Right lobe of liver (tissue), 6 donors: ENCODE data around the gene CA6. TPM values are rescaled to one million over a fixed set of nuclear protein-coding genes. Genes with fewer than 3 reads are reported as not detected.
"Not testable (repeated sequence)": the region's sequence is repeated elsewhere in the genome, so short reads cannot be mapped to it uniquely, and the experiment has no call there.

ENCODE experiments used
- ATAC-seq, 4 donors: fragments of 200-7000 bp; cut with Tn5 transposase; one replicate each; pipeline ENCODE4 v1.9.1; 2020; ENCODE audit warnings: mild to moderate bottlenecking in 4 of 4, moderate library complexity in 4 of 4
- DNase-seq, 3 donors: peaks; one replicate each; pipeline ENCODE4 v3.0.0-alpha.2; 2020
- H3K27ac ChIP-seq, 3 donors: fragments of 200-600 bp; one replicate each; pipeline ENCODE4 v1.8.0; 2022
- H3K27me3 ChIP-seq, 2 donors: fragments of 200-600 bp; one replicate each; pipeline ENCODE4 v1.8.0; 2022
- H3K36me3 ChIP-seq, 4 donors: fragments of 200-600 bp; sonication (generic) in 1 of 4; one replicate each; pipeline versions ENCODE4 v1.5.1 to v1.8.0; 2017 to 2022; ENCODE audit warnings: control low read depth in 1 of 4
- H3K4me1 ChIP-seq, 4 donors: fragments of 200-600 bp; sonication (generic) in 1 of 4; one replicate each; pipeline versions ENCODE4 v1.5.1 to v1.8.0; 2017 to 2022; ENCODE audit warnings: control low read depth in 1 of 4
- H3K4me3 ChIP-seq, 3 donors: fragments of 200-600 bp; one replicate each; pipeline ENCODE4 v1.8.0; 2022
- H3K9me3 ChIP-seq, 4 donors: fragments of 200-600 bp; sonication (generic) in 1 of 4; one replicate each; pipeline versions ENCODE4 v1.5.1 to v1.8.0; 2017 to 2022; ENCODE audit warnings: control low read depth in 1 of 4
- POLR2A ChIP-seq: fragments of 450-650 bp; IDR thresholded peaks from one replicate; pipeline ENCODE4 v1.6.1; 2017; ENCODE audit warnings: antibody characterized with exemption, mild to moderate bottlenecking
- whole genome bisulfite sequencing: methylation state at CpG from one replicate; pipeline ENCODE4 v1.1.6; 2018; ENCODE audit warnings: low coverage, low lambda C conversion rate; ENCODE audit not compliant: insufficient coverage; ENCODE audit errors: missing lambda C conversion rate; 5-methylcytosine and 5-hydroxymethylcytosine counted together
- intact Hi-C, 2 donors: fragments of 100-400 bp; cut with DNase I; formaldehyde crosslinking; loops; one replicate each; pipeline versions ENCODE4 v1.11.2 to v1.14.1; 2022
- total RNA-seq, 6 experiments: library from RNA; depleted of rRNA in 2 of 6; stranded (reverse); fragments of >200 nt in 2 of 6; fragmentation: NEBNext Ultra II Directional in 3 of 6; extraction: Animal tissue kit (Norgen Biotek cat#: 25700) in 3 of 6; gene quantifications; one replicate each; pipeline versions ENCODE4 v1.1.0 to v1.2.4, GENCODE V29; 2016 to 2023
- TF ChIP-seq, protein P1 (sequence below), 4 donors: fragments of 200-600 bp in 3 of 4; fragments of 450-650 bp in 1 of 4; IDR thresholded peaks; one replicate each; pipeline versions ENCODE4 v1.5.1 to v1.8.0; 2016 to 2022; ENCODE audit warnings: antibody characterized with exemption in 4 of 4, mild to moderate bottlenecking in 2 of 4
- donor health status: DM: no; HTN: yes; CAD: no.
- donor health status: DM: no; HTN: no; CAD: no.
- donor health status: DM: no; HTN: no; CAD: no.
- donor health status: DM: no; HTN: yes; CAD: no.
- donor health status: DM: no; HTN: yes; CAD: no.

CA6 gene
- total RNA-seq, 6 experiments from 2014 or later: not detected

DNA sequence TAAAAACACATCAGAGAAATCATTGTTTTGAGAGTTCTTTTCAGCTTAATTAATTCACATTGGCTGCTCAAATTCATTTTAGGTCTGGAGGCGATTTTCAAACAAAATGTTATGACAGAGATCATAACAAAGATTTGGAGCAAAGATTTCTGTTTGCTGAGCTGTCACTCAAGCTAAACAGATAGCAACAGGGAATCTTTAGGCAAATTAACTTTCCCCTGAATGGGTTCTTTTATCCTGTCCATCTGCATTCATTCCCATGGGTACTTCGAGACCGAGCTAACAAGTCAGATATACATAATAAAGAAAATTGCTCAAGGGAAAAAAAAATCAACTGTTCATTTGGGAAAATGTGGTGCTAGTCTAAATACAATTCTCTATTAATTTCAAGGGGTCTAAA is 30.2 kb upstream of the CA6 start:
- intact Hi-C loops: no loop called here
- 44% methylated on average over 3 of the region's 3 CpGs for WGBS
- TF ChIP-seq POLR2A: no peak
- TF ChIP-seq, protein P1, sequence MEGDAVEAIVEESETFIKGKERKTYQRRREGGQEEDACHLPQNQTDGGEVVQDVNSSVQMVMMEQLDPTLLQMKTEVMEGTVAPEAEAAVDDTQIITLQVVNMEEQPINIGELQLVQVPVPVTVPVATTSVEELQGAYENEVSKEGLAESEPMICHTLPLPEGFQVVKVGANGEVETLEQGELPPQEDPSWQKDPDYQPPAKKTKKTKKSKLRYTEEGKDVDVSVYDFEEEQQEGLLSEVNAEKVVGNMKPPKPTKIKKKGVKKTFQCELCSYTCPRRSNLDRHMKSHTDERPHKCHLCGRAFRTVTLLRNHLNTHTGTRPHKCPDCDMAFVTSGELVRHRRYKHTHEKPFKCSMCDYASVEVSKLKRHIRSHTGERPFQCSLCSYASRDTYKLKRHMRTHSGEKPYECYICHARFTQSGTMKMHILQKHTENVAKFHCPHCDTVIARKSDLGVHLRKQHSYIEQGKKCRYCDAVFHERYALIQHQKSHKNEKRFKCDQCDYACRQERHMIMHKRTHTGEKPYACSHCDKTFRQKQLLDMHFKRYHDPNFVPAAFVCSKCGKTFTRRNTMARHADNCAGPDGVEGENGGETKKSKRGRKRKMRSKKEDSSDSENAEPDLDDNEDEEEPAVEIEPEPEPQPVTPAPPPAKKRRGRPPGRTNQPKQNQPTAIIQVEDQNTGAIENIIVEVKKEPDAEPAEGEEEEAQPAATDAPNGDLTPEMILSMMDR (IDR thresholded peaks at IDR 0.05): no peak

GRCh38 chr1:8917536-8917935 is 28.1 kb upstream of the CA6 start:
- DNase-seq, H3K4me3 ChIP-seq, intact Hi-C loops, H3K27ac ChIP-seq, H3K27me3 ChIP-seq, H3K4me1 ChIP-seq, H3K9me3 ChIP-seq, H3K36me3 ChIP-seq, ATAC-seq: not testable (repeated sequence)
- 65% methylated on average over 10 of the region's 10 CpGs for WGBS

More for the DNA sequence above, 30.2 kb upstream of the CA6 start:
- ATAC-seq: no peak
- Histone ChIP-seq H3K4me3 (no peak overlapping the region), H3K27ac (no peak overlapping the region), H3K9me3 (no peaks in the 10 kb centered on the region), H3K36me3 (no peaks in the 10 kb centered on the region), H3K27me3 (no peaks in the 10 kb centered on the region), H3K4me1 (no peaks in the 10 kb centered on the region)
- DNase-seq: no peak

- no peak for DNase-seq
- Histone ChIP-seq H3K4me3 (no peak overlapping the region), H3K27me3 (no peaks in the 10 kb centered on the region), H3K4me1 (no peaks in the 10 kb centered on the region), H3K27ac (no peak overlapping the region), H3K36me3 (no peaks in the 10 kb centered on the region), H3K9me3 (no peaks in the 10 kb centered on the region)
- TF ChIP-seq POLR2A: no peak
- TF ChIP-seq, protein P1 (IDR thresholded peaks at IDR 0.05): no peak
- WGBS: 80% methylated on average over 3 of the region's 9 CpGs
- ATAC-seq: no peak
- intact Hi-C loops: loop anchor here (5.0 to 10.0 kb wide), 3 partner anchors 52 to 262 kb away; no protein-coding TSS in a partner anchor
These were observed 22.7 kb upstream of the CA6 start for GRCh38 chr1:8922962-8923361.

DNA sequence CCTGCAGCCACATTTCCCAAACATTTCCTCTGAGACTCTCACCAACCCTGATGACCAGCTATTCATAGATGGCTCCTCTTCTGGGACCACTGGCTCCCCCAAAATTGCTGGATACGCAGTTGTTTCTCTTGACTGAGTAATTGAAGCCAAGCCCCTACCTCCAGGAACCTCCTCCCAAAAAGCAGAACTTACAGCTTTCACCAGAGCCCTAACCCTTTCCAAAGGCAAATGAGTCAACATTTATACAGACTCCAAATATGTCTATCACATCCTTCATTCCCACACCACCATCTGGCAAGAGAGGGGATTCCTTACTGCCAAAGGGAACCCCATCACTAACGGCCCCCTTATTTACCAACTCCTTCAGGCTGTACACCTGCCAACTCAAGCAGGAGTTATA is 20.3 kb upstream of the CA6 start:
- no peaks in the 10 kb centered on the region for H3K4me1 ChIP-seq
- WGBS: 27% methylated on average over 2 of the region's 2 CpGs
- ATAC-seq (no peak), DNase-seq (no peak)
- H3K4me3 ChIP-seq: no peak overlapping the region
- TF ChIP-seq, protein P1 (IDR thresholded peaks at IDR 0.05): no peak
- no peak for TF ChIP-seq POLR2A
- H3K27me3 ChIP-seq: no peaks in the 10 kb centered on the region
- intact Hi-C loops: loop anchor here (10.0 kb wide), 2 partner anchors 49 to 259 kb away; no protein-coding TSS in a partner anchor
- H3K36me3 ChIP-seq: no peaks in the 10 kb centered on the region
- H3K27ac ChIP-seq: no peak overlapping the region
- no peaks in the 10 kb centered on the region for H3K9me3 ChIP-seq

DNA sequence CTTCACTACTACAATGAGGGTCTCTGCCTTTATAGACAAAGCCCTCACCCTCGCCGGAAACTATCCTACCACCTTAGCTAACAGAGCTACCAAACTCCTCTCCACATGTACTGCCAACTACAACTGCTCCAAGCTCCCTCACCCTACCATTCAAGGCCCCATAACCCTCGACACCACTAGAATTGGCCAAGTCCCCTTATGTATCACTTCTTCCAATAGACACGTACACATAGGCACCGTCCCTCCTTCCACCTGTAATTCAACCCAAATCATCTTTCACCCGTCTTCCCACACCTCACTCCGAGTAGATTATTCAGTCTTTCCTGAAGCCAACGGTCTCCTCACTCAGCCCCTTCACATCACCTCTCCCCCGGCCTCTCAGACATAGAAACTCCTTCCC is 19.7 kb upstream of the CA6 start:
- Histone ChIP-seq H3K9me3 (no peaks in the 10 kb centered on the region), H3K4me1 (no peaks in the 10 kb centered on the region), H3K4me3 (no peak overlapping the region), H3K27ac (no peak overlapping the region), H3K27me3 (no peaks in the 10 kb centered on the region), H3K36me3 (no peaks in the 10 kb centered on the region)
- TF ChIP-seq, protein P1 (IDR thresholded peaks at IDR 0.05): no peak
- no peak for TF ChIP-seq POLR2A
- WGBS: 85% methylated on average over 9 of the region's 9 CpGs
- intact Hi-C loops: loop anchor here (10.0 kb wide), 2 partner anchors 49 to 259 kb away; no protein-coding TSS in a partner anchor
- no peak for DNase-seq
- ATAC-seq: no peak
